Fibroblast of lung (primary cell): ENCODE measurements around the gene RAPGEF4. TPM values are rescaled to one million over a fixed set of nuclear protein-coding genes. Genes with fewer than 3 reads are reported as not detected.

Experiments used
- DNase-seq, 2 donors: peaks; one replicate each; pipeline versions ENCODE4 v3.0.0 to v3.0.0-alpha.2; 2010; ENCODE audit warnings: low read depth in 2 of 2
- H2AFZ ChIP-seq: 2 replicates; pipeline ENCODE4 v1.5.1; 2012; ENCODE audit warnings: low read length, control low read depth, inconsistent platforms
- H3K27ac ChIP-seq: 2 replicates; pipeline ENCODE4 v1.5.1; 2011; ENCODE audit warnings: low read length, control low read depth; ENCODE audit not compliant: insufficient read depth
- H3K27me3 ChIP-seq: 2 replicates; pipeline ENCODE4 v1.5.1; 2011; ENCODE audit warnings: mild to moderate bottlenecking, low read length; ENCODE audit not compliant: control insufficient read depth, insufficient read depth
- H3K36me3 ChIP-seq: 2 replicates; pipeline ENCODE4 v1.5.1; 2011; ENCODE audit warnings: low read length; ENCODE audit not compliant: control insufficient read depth, insufficient read depth
- H3K4me1 ChIP-seq: 2 replicates; pipeline ENCODE4 v1.5.1; 2011; ENCODE audit warnings: low read length; ENCODE audit not compliant: control insufficient read depth, insufficient read depth; ENCODE audit errors: extremely low read depth
- H3K4me2 ChIP-seq: 2 replicates; pipeline ENCODE4 v1.5.1; 2011; ENCODE audit warnings: low read length, control low read depth; ENCODE audit not compliant: insufficient read depth; ENCODE audit errors: extremely low read depth
- H3K4me3 ChIP-seq, 4 experiments: fragments of 200-600 bp in 1 of 4; sonication (generic) in 1 of 4; replicated peaks in 1 of 4; 2 replicates each; pipeline ENCODE4 v1.5.1; 2011 to 2016; ENCODE audit warnings: low read length in 4 of 4, low read depth in 3 of 4, mild to moderate bottlenecking in 3 of 4, control low read depth in 2 of 4, inconsistent platforms in 1 of 4, mixed read lengths in 1 of 4; ENCODE audit not compliant: insufficient read depth in 1 of 4; ENCODE audit errors: control extremely low read depth in 1 of 4
- H3K79me2 ChIP-seq: 2 replicates; pipeline ENCODE4 v1.5.1; 2012; ENCODE audit warnings: mild to moderate bottlenecking, low read length, inconsistent platforms; ENCODE audit not compliant: control insufficient read depth, insufficient read depth
- H3K9ac ChIP-seq: 2 replicates; pipeline ENCODE4 v1.5.1; 2011; ENCODE audit warnings: mild to moderate bottlenecking, low read length, control low read depth; ENCODE audit not compliant: insufficient read depth
- H3K9me3 ChIP-seq: 2 replicates; pipeline ENCODE4 v1.5.1; 2012; ENCODE audit warnings: low read depth, low read length; ENCODE audit not compliant: control insufficient read depth, insufficient read depth
- H4K20me1 ChIP-seq: 2 replicates; pipeline ENCODE4 v1.5.1; 2011; ENCODE audit warnings: low read length; ENCODE audit not compliant: control insufficient read depth, insufficient read depth; ENCODE audit errors: extremely low read depth
- CTCF ChIP-seq, 2 donors: IDR thresholded peaks in 1 of 2; conservative IDR thresholded peaks in 1 of 2; 1 replicate in 1 of 2; 2 replicates in 1 of 2; pipeline ENCODE4 v1.5.1; 2011 to 2012; ENCODE audit warnings: low read length in 2 of 2, control low read depth in 1 of 2, inconsistent platforms in 1 of 2, low read depth in 1 of 2, mild to moderate bottlenecking in 1 of 2
- EZH2 ChIP-seq: IDR thresholded peaks from 2 replicates; pipeline ENCODE4 v1.5.1; 2012; ENCODE audit warnings: low read length, control low read depth, mild to moderate bottlenecking; ENCODE audit errors: missing control alignments
- polyA plus RNA-seq, 2 donors: library from polyadenylated mRNA; depleted of rRNA in 1 of 2; stranded (reverse) in 1 of 2; unstranded in 1 of 2; fragments of >200 nt; gene quantifications; 2 replicates each; pipeline ENCODE4 v1.2.1, GENCODE V29; 2011 to 2012; ENCODE audit warnings: missing spikeins in 1 of 2
- total RNA-seq: library from RNA; depleted of rRNA; stranded (reverse); fragments of >200 nt; gene quantifications from 2 replicates; pipeline ENCODE4 v1.2.1, GENCODE V29; 2014

RAPGEF4 gene
- total and polyA plus RNA-seq, 2 donors (not counting 1 experiment from before 2014, with no cell fraction given) = 0.51 to 3.0 TPM

GRCh38 chr2:172900871-172901270 lies 165.2 kb downstream of the RAPGEF4 start:
- Histone ChIP-seq H3K4me2 (no peak overlapping the region), H4K20me1 (no peaks in the 10 kb centered on the region), H3K27ac (no peak overlapping the region), H3K9me3 (no peaks in the 10 kb centered on the region), H3K4me1 (no peaks in the 10 kb centered on the region), H2AFZ (no peak overlapping the region), H3K27me3 (peaks cover 13% of the 10 kb centered on the region), H3K9ac (no peak overlapping the region), H3K36me3 (no peaks in the 10 kb centered on the region), H3K79me2 (no peaks in the 10 kb centered on the region), H3K4me3 (no peak overlapping the region)
- TF ChIP-seq EZH2 (no peak), CTCF (conservative IDR thresholded peaks at IDR 0.05 in 1 of 2, IDR thresholded peaks at IDR 0.05 in 1 of 2; ENCODE audit: low read depth in 1 of 2, low read length in 2 of 2) (no peak)
- no peak for DNase-seq

GRCh38 chr2:172901913-172902312 lies 166.3 kb downstream of the RAPGEF4 start:
- DNase-seq = no peak
- no peaks in the 10 kb centered on the region for H4K20me1 ChIP-seq
- H3K4me2 ChIP-seq = no peak overlapping the region
- H3K9me3 ChIP-seq = no peaks in the 10 kb centered on the region
- H3K27me3 ChIP-seq = peaks cover 13% of the 10 kb centered on the region
- H3K36me3 ChIP-seq = no peaks in the 10 kb centered on the region
- no peak overlapping the region for H3K4me3 ChIP-seq
- H3K79me2 ChIP-seq = no peaks in the 10 kb centered on the region
- no peak for TF ChIP-seq CTCF (conservative IDR thresholded peaks at IDR 0.05 in 1 of 2, IDR thresholded peaks at IDR 0.05 in 1 of 2; ENCODE audit: low read depth in 1 of 2, low read length in 2 of 2)
- TF ChIP-seq EZH2 = no peak
- no peak overlapping the region for H3K27ac ChIP-seq
- no peak overlapping the region for H3K9ac ChIP-seq
- no peak overlapping the region for H2AFZ ChIP-seq
- H3K4me1 ChIP-seq = no peaks in the 10 kb centered on the region

- H3K4me3 ChIP-seq = no peak overlapping the region
- no peak overlapping the region for H3K9ac ChIP-seq
- no peak for DNase-seq
- H2AFZ ChIP-seq = no peak overlapping the region
- no peaks in the 10 kb centered on the region for H3K36me3 ChIP-seq
- no peaks in the 10 kb centered on the region for H4K20me1 ChIP-seq
- no peaks in the 10 kb centered on the region for H3K9me3 ChIP-seq
- no peaks in the 10 kb centered on the region for H3K79me2 ChIP-seq
- peaks cover 4% of the 10 kb centered on the region for H3K27me3 ChIP-seq
- H3K4me2 ChIP-seq = no peak overlapping the region
- H3K27ac ChIP-seq = no peak overlapping the region
- H3K4me1 ChIP-seq = no peaks in the 10 kb centered on the region
- TF ChIP-seq CTCF (conservative IDR thresholded peaks at IDR 0.05 in 1 of 2, IDR thresholded peaks at IDR 0.05 in 1 of 2; ENCODE audit: low read depth in 1 of 2, low read length in 2 of 2) (no peak), EZH2 (no peak)
Measured at GRCh38 chr2:172904236-172904635, 168.6 kb downstream of the RAPGEF4 start.
